HepG2 (cell line): ENCODE data around the gene ACOXL. TPM values are rescaled to one million over a fixed set of nuclear protein-coding genes. Genes with fewer than 3 reads are reported as not detected.

ENCODE experiments used
- ADNP ChIP-seq: sonication (generic); formaldehyde crosslinking; IDR thresholded peaks from 2 replicates; pipeline ENCODE4 v1.4.0; 2020; ENCODE audit warnings: missing genetic modification reagents
- CHD4 ChIP-seq: fragments of 200-600 bp; sonication (generic); IDR thresholded peaks from 2 replicates; pipeline ENCODE4 v1.7.0; 2017; ENCODE audit warnings: mild to moderate bottlenecking, low read length, borderline replicate concordance
- HDAC6 ChIP-seq: fragments of 200-600 bp; sonication (generic); IDR thresholded peaks from 2 replicates; pipeline ENCODE4 v1.7.0; 2017; ENCODE audit warnings: mild to moderate bottlenecking, antibody characterized with exemption, low read length, low read depth
- ISL2 ChIP-seq: sonication (generic); formaldehyde crosslinking; IDR thresholded peaks from 2 replicates; pipeline ENCODE4 v1.5.0; 2020; ENCODE audit warnings: missing genetic modification reagents
- MYC ChIP-seq: sonication (generic); formaldehyde crosslinking; IDR thresholded peaks from 2 replicates; pipeline ENCODE4 v1.9.0; 2021; ENCODE audit warnings: missing genetic modification reagents, borderline replicate concordance
- NR1H2 ChIP-seq: sonication (generic); formaldehyde crosslinking; IDR thresholded peaks from 2 replicates; pipeline ENCODE4 v1.8.1; 2022; ENCODE audit warnings: low read depth, missing genetic modification reagents, borderline replicate concordance
- PHB2 ChIP-seq: fragments of 450-650 bp; IDR thresholded peaks from 2 replicates; pipeline ENCODE4 v1.6.1; 2018; ENCODE audit not compliant: partially characterized antibody
- POLR2AphosphoS2 ChIP-seq: IDR thresholded peaks from 2 replicates; pipeline ENCODE4 v1.6.1; 2011; ENCODE audit warnings: low read depth, low read length, improper control_type of control experiment
- RAD51 ChIP-seq: fragments of 450-650 bp; IDR thresholded peaks from 2 replicates; pipeline ENCODE4 v1.6.1; 2016; ENCODE audit warnings: borderline replicate concordance
- RBFOX2 ChIP-seq: fragments of 200-400 bp; formaldehyde crosslinking; IDR thresholded peaks from 2 replicates; pipeline ENCODE4 v1.6.1; 2017; ENCODE audit warnings: low read depth, mild to moderate bottlenecking, low read length
- SAP130 ChIP-seq: IDR thresholded peaks from 2 replicates; pipeline ENCODE4 v1.6.1; 2016; ENCODE audit warnings: low read depth
- TCF7L2 ChIP-seq: IDR thresholded peaks from 2 replicates; pipeline ENCODE4 v1.6.1; 2011; ENCODE audit warnings: mild to moderate bottlenecking, low read depth, low read length, moderate library complexity
- XRCC5 ChIP-seq: fragments of 200-400 bp; formaldehyde crosslinking; optimal IDR thresholded peaks from 2 replicates; pipeline ENCODE3; 2017; ENCODE audit warnings: mild to moderate bottlenecking, low read length
- ZBTB49 ChIP-seq: sonication (generic); formaldehyde crosslinking; IDR thresholded peaks from 2 replicates; pipeline ENCODE4 v1.4.0; 2020; ENCODE audit warnings: missing genetic modification reagents, borderline replicate concordance
- ZFP90 ChIP-seq: sonication (generic); formaldehyde crosslinking; IDR thresholded peaks from 2 replicates; pipeline ENCODE4 v1.8.0; 2022; ENCODE audit warnings: missing genetic modification reagents, mild to moderate bottlenecking, inconsistent platforms, borderline replicate concordance
- ZNF101 ChIP-seq: sonication (generic); formaldehyde crosslinking; IDR thresholded peaks from 2 replicates; pipeline ENCODE4 v1.4.0; 2020; ENCODE audit warnings: mild to moderate bottlenecking, low read depth, missing genetic modification reagents, borderline replicate concordance
- ZNF367 ChIP-seq: sonication (generic); formaldehyde crosslinking; IDR thresholded peaks from 2 replicates; pipeline ENCODE4 v1.4.0; 2020; ENCODE audit warnings: missing genetic modification reagents, borderline replicate concordance
- ZNF441 ChIP-seq: sonication (generic); formaldehyde crosslinking; IDR thresholded peaks from 2 replicates; pipeline ENCODE4 v1.7.0; 2021; ENCODE audit warnings: missing genetic modification reagents, borderline replicate concordance
- ZNF564 ChIP-seq: sonication (generic); formaldehyde crosslinking; IDR thresholded peaks from 2 replicates; pipeline ENCODE4 v1.8.1; 2023; ENCODE audit warnings: mild to moderate bottlenecking, missing genetic modification reagents
- ZNF713 ChIP-seq: sonication (generic); formaldehyde crosslinking; IDR thresholded peaks from 2 replicates; pipeline ENCODE4 v1.4.0; 2020; ENCODE audit warnings: mild to moderate bottlenecking, missing genetic modification reagents
- ZNF761 ChIP-seq: sonication (generic); formaldehyde crosslinking; conservative IDR thresholded peaks from 2 replicates; pipeline ENCODE4 v1.4.0; 2020; ENCODE audit warnings: mild to moderate bottlenecking, missing genetic modification reagents
- ZNF773 ChIP-seq: sonication (generic); formaldehyde crosslinking; IDR thresholded peaks from 2 replicates; pipeline ENCODE4 v1.4.0; 2020; ENCODE audit warnings: missing genetic modification reagents, borderline replicate concordance
- ZNF878 ChIP-seq: sonication (generic); formaldehyde crosslinking; IDR thresholded peaks from 2 replicates; pipeline ENCODE4 v1.8.1; 2023; ENCODE audit warnings: mild to moderate bottlenecking, missing genetic modification reagents, moderate library complexity
- polyA plus RNA-seq, 8 experiments: library from polyadenylated mRNA; depleted of rRNA in 3 of 8; stranded (reverse) in 7 of 8; unstranded in 1 of 8; fragments of >200 nt; fragmentation: Illumina TruSeq in 4 of 8; extraction: Trizol in 4 of 8; gene quantifications; 2 replicates each; pipeline versions ENCODE4 v1.2.1 to v1.2.3, GENCODE V29; 2011 to 2016; ENCODE audit warnings: low read depth in 4 of 8, missing spikeins in 1 of 8, mixed read lengths in 1 of 8; ENCODE audit not compliant: insufficient read depth in 1 of 8
- total RNA-seq, 5 experiments: library from RNA; depleted of rRNA; stranded (reverse); fragments of >200 nt; fragmentation: Illumina TruSeq; extraction: Trizol; gene quantifications; 2 replicates each; pipeline ENCODE4 v1.2.3, GENCODE V29; 2016; ENCODE audit warnings: low read depth in 1 of 5
- TF ChIP-seq, protein P1 (sequence below): sonication (generic); formaldehyde crosslinking; IDR thresholded peaks from 2 replicates; pipeline ENCODE4 v1.4.0; 2020; ENCODE audit warnings: missing genetic modification reagents
- TF ChIP-seq, protein P2 (sequence below), 2 experiments: fragments of 450-650 bp in 1 of 2; sonication (generic) in 1 of 2; formaldehyde crosslinking; IDR thresholded peaks; 2 replicates each; pipeline versions ENCODE4 v1.5.0 to v1.8.0; 2020 to 2022; ENCODE audit warnings: mild to moderate bottlenecking in 1 of 2, missing genetic modification reagents in 1 of 2

The ACOXL gene
- total and polyA plus RNA-seq, 2 of the 13 experiments (the other 11 are each of a cell fraction or from before 2014, with no cell fraction given) = not detected

GRCh38 chr2:111122631-111123421 lies 390.5 kb downstream of the ACOXL start (continued):
- no peak for TF ChIP-seq ZNF713
- TF ChIP-seq ZNF878 (CRISPR knock-in tag) = no peak
- peak; percentile 25; the same call in 1 of the 2 replicates for TF ChIP-seq ZNF441 (CRISPR knock-in tag)
- TF ChIP-seq ZNF101 (CRISPR knock-in tag) = no peak
- no peak for TF ChIP-seq RAD51
- no peak for TF ChIP-seq HDAC6
- TF ChIP-seq ADNP = no peak
- peak; percentile 44 for TF ChIP-seq ZNF564 (CRISPR knock-in tag)
- TF ChIP-seq ZFP90 (CRISPR knock-in tag) = no peak
- peak; percentile 42 for TF ChIP-seq MYC (CRISPR knock-in tag)
- TF ChIP-seq SAP130 (CRISPR knock-in tag) = peak; percentile 68; the same call in 1 of the 2 replicates
- TF ChIP-seq TCF7L2 = no peak
- TF ChIP-seq POLR2AphosphoS2 = 0 out of 2 replicates have a peak, but pooled peaks have one; percentile 79
- peak; percentile 73 for TF ChIP-seq RBFOX2
- TF ChIP-seq PHB2 = no peak
- TF ChIP-seq ZNF773 (CRISPR knock-in tag) = no peak
- TF ChIP-seq ZBTB49 (CRISPR knock-in tag) = no peak
- TF ChIP-seq, protein P1, sequence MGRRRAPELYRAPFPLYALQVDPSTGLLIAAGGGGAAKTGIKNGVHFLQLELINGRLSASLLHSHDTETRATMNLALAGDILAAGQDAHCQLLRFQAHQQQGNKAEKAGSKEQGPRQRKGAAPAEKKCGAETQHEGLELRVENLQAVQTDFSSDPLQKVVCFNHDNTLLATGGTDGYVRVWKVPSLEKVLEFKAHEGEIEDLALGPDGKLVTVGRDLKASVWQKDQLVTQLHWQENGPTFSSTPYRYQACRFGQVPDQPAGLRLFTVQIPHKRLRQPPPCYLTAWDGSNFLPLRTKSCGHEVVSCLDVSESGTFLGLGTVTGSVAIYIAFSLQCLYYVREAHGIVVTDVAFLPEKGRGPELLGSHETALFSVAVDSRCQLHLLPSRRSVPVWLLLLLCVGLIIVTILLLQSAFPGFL = no peak
- no peak for TF ChIP-seq ISL2 (CRISPR knock-in tag)
- TF ChIP-seq XRCC5 = no peak
- TF ChIP-seq ZNF761 (CRISPR knock-in tag) = no peak
- TF ChIP-seq NR1H2 (CRISPR knock-in tag) = no peak
- TF ChIP-seq, protein P2, sequence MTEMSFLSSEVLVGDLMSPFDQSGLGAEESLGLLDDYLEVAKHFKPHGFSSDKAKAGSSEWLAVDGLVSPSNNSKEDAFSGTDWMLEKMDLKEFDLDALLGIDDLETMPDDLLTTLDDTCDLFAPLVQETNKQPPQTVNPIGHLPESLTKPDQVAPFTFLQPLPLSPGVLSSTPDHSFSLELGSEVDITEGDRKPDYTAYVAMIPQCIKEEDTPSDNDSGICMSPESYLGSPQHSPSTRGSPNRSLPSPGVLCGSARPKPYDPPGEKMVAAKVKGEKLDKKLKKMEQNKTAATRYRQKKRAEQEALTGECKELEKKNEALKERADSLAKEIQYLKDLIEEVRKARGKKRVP (CRISPR knock-in tag; IDR thresholded peaks at IDR 0.05) = no peak
- no peak for TF ChIP-seq ZNF367 (CRISPR knock-in tag)
- TF ChIP-seq CHD4 = no peak
